ENCODE data around the gene LPAR3.

GRCh38 chr1:84871181-84871580 lies 21.8 kb downstream of the LPAR3 start:
- TF ChIP-seq, protein P1, sequence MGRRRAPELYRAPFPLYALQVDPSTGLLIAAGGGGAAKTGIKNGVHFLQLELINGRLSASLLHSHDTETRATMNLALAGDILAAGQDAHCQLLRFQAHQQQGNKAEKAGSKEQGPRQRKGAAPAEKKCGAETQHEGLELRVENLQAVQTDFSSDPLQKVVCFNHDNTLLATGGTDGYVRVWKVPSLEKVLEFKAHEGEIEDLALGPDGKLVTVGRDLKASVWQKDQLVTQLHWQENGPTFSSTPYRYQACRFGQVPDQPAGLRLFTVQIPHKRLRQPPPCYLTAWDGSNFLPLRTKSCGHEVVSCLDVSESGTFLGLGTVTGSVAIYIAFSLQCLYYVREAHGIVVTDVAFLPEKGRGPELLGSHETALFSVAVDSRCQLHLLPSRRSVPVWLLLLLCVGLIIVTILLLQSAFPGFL (CRISPR knock-in tag; IDR thresholded peaks at IDR 0.05) = no peak
- TF ChIP-seq KLF12 (CRISPR knock-in tag; IDR thresholded peaks at IDR 0.05; ENCODE audit: borderline replicate concordance) (no peak), PTBP1 (IDR thresholded peaks at IDR 0.05; ENCODE audit: low read depth, low read length, poor library complexity, severe bottlenecking) (no peak), TFAP4 (IDR thresholded peaks at IDR 0.05; ENCODE audit: borderline replicate concordance, low read depth) (no peak)

Measured in HepG2 (cell line).